ENCODE data around the gene PRKCA.

Gene PRKCA

GRCh38 chr17:66496306-66496705, 193.9 kb downstream of the PRKCA start:
- no peak for DNase-seq

GRCh38 chr17:66498580-66498979, 196.2 kb downstream of the PRKCA start:
- no peak for DNase-seq

- DNase-seq, result no peak
Measured at GRCh38 chr17:66506641-66507040, 204.2 kb downstream of the PRKCA start.

- no peak for DNase-seq
Measured at GRCh38 chr17:66507103-66507923, 204.9 kb downstream of the PRKCA start.

GRCh38 chr17:66507982-66508760, 205.8 kb downstream of the PRKCA start:
- no peak for DNase-seq

- DNase-seq, result no peak
Measured at GRCh38 chr17:66508896-66509844, 206.8 kb downstream of the PRKCA start.

GRCh38 chr17:66509926-66510325, 207.5 kb downstream of the PRKCA start:
- DNase-seq, result no peak

GRCh38 chr17:66511135-66511534, 208.7 kb downstream of the PRKCA start:
- no peak for DNase-seq

GRCh38 chr17:66514227-66514806, 211.9 kb downstream of the PRKCA start:
- DNase-seq, result no peak

GRCh38 chr17:66515974-66516373, 213.6 kb downstream of the PRKCA start:
- no peak for DNase-seq

GRCh38 chr17:66517336-66518009, 215.1 kb downstream of the PRKCA start:
- no peak for DNase-seq

- no peak for DNase-seq
Measured at GRCh38 chr17:66518108-66518507, 215.7 kb downstream of the PRKCA start.

- no peak for DNase-seq
Measured at GRCh38 chr17:66518677-66519076, 216.3 kb downstream of the PRKCA start.

GRCh38 chr17:66519154-66519553, 216.7 kb downstream of the PRKCA start:
- DNase-seq, result no peak

GRCh38 chr17:66520999-66521398, 218.6 kb downstream of the PRKCA start:
- DNase-seq, result no peak

- no peak for DNase-seq
Measured at GRCh38 chr17:66522591-66523272, 220.3 kb downstream of the PRKCA start.

- no peak for DNase-seq
Measured at GRCh38 chr17:66523378-66524200, 221.2 kb downstream of the PRKCA start.

GRCh38 chr17:66524877-66525276, 222.5 kb downstream of the PRKCA start:
- no peak for DNase-seq

- no peak for DNase-seq
Measured at GRCh38 chr17:66525338-66525737, 222.9 kb downstream of the PRKCA start.

GRCh38 chr17:66526827-66527226, 224.4 kb downstream of the PRKCA start:
- DNase-seq, result no peak

- no peak for DNase-seq
Measured at GRCh38 chr17:66527335-66527734, 224.9 kb downstream of the PRKCA start.
